Colonic mucosa (tissue), 4 donors: ENCODE measurements around the gene NTM. TPM values are rescaled to one million over a fixed set of nuclear protein-coding genes. Genes with fewer than 3 reads are reported as not detected.

Source experiments
- DNase-seq: peaks from one replicate; pipeline ENCODE4 v3.0.0-alpha.2; 2020
- H3K27ac ChIP-seq: fragments of 200-600 bp; one replicate; pipeline ENCODE4 v1.8.0; 2021
- H3K27me3 ChIP-seq: fragments of 200-600 bp; one replicate; pipeline ENCODE4 v1.8.0; 2021
- H3K36me3 ChIP-seq: fragments of 200-600 bp; one replicate; pipeline ENCODE4 v1.8.0; 2021
- H3K4me1 ChIP-seq: fragments of 200-600 bp; one replicate; pipeline ENCODE4 v1.8.0; 2021; ENCODE audit warnings: mild to moderate bottlenecking
- H3K4me3 ChIP-seq: fragments of 200-600 bp; one replicate; pipeline ENCODE4 v1.8.0; 2021
- H3K9ac ChIP-seq, 2 donors: one replicate each; pipeline ENCODE4 v1.7.0; 2013; ENCODE audit warnings: control low read depth in 2 of 2, low read depth in 2 of 2, low read length in 2 of 2
- H3K9me3 ChIP-seq: fragments of 200-600 bp; one replicate; pipeline ENCODE4 v1.8.0; 2021
- intact Hi-C: fragments of 100-400 bp; cut with DNase I; formaldehyde crosslinking; loops from one replicate; pipeline ENCODE4 v1.14.1; 2022
- total RNA-seq, 2 donors: library from RNA; stranded (reverse); fragmentation: NEBNext Ultra II Directional in 1 of 2; extraction: Animal tissue kit (Norgen Biotek cat#: 25700) in 1 of 2; gene quantifications; one replicate each; pipeline ENCODE4 v1.2.1, GENCODE V29; 2021
- TF ChIP-seq, protein P1 (sequence below): fragments of 200-600 bp; IDR thresholded peaks from one replicate; pipeline ENCODE4 v1.8.0; 2022; ENCODE audit warnings: antibody characterized with exemption, mild to moderate bottlenecking
- donor health status: healthy.
- donor health status: DM: no; HTN: no; CAD: no.
- donor health status: DM: no; HTN: no; CAD: no.

NTM gene
- total RNA-seq, 2 donors from 2014 or later = 1.6 to 2.8 TPM

GRCh38 chr11:131544591-131544990, 174.2 kb downstream of the NTM start:
- H3K4me1 ChIP-seq = no peaks in the 10 kb centered on the region
- intact Hi-C loops = no loop called here
- no peaks in the 10 kb centered on the region for H3K9me3 ChIP-seq
- DNase-seq = no peak
- H3K4me3 ChIP-seq = no peak overlapping the region
- no peaks in the 10 kb centered on the region for H3K36me3 ChIP-seq
- H3K27me3 ChIP-seq = no peaks in the 10 kb centered on the region
- no peak overlapping the region for H3K9ac ChIP-seq
- no peak overlapping the region for H3K27ac ChIP-seq
- TF ChIP-seq, protein P1, sequence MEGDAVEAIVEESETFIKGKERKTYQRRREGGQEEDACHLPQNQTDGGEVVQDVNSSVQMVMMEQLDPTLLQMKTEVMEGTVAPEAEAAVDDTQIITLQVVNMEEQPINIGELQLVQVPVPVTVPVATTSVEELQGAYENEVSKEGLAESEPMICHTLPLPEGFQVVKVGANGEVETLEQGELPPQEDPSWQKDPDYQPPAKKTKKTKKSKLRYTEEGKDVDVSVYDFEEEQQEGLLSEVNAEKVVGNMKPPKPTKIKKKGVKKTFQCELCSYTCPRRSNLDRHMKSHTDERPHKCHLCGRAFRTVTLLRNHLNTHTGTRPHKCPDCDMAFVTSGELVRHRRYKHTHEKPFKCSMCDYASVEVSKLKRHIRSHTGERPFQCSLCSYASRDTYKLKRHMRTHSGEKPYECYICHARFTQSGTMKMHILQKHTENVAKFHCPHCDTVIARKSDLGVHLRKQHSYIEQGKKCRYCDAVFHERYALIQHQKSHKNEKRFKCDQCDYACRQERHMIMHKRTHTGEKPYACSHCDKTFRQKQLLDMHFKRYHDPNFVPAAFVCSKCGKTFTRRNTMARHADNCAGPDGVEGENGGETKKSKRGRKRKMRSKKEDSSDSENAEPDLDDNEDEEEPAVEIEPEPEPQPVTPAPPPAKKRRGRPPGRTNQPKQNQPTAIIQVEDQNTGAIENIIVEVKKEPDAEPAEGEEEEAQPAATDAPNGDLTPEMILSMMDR = no peak

GRCh38 chr11:131546218-131546895, 175.9 kb downstream of the NTM start:
- Histone ChIP-seq H3K27ac (no peak overlapping the region), H3K9ac (no peak overlapping the region), H3K9me3 (no peaks in the 10 kb centered on the region), H3K4me1 (no peaks in the 10 kb centered on the region), H3K27me3 (no peaks in the 10 kb centered on the region), H3K36me3 (no peaks in the 10 kb centered on the region), H3K4me3 (no peak overlapping the region)
- no peak for DNase-seq
- TF ChIP-seq, protein P1 = no peak
- intact Hi-C loops = no loop called here

GRCh38 chr11:131549099-131549498, 178.7 kb downstream of the NTM start:
- no peak overlapping the region for H3K27ac ChIP-seq
- TF ChIP-seq, protein P1 = no peak
- H3K4me3 ChIP-seq = no peak overlapping the region
- intact Hi-C loops = no loop called here
- no peaks in the 10 kb centered on the region for H3K27me3 ChIP-seq
- no peaks in the 10 kb centered on the region for H3K9me3 ChIP-seq
- no peaks in the 10 kb centered on the region for H3K4me1 ChIP-seq
- DNase-seq = no peak
- H3K36me3 ChIP-seq = no peaks in the 10 kb centered on the region
- no peak overlapping the region for H3K9ac ChIP-seq

DNA sequence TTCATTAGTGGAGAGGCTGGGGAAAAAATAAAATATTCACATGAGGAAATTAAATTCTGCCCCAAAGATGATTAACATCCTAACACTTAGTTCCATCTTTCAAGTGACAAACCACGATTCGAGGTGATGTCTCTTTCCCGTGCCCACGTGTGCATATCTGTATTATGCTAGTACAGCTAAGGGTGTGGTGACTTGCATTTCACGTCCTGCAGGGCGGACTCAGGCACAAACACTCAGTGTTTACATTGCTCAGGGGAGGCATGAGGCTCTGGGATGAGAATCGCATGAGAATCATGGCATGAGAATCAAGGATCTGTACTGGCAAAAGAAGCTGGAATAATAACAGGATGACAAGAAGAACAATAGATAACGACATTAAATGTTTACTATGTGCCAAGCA, 179.4 kb downstream of the NTM start:
- TF ChIP-seq, protein P1 = no peak
- no peak for DNase-seq
- H3K4me1 ChIP-seq = no peaks in the 10 kb centered on the region
- no peaks in the 10 kb centered on the region for H3K36me3 ChIP-seq
- intact Hi-C loops = no loop called here
- no peaks in the 10 kb centered on the region for H3K27me3 ChIP-seq
- H3K9me3 ChIP-seq = no peaks in the 10 kb centered on the region
- no peak overlapping the region for H3K27ac ChIP-seq
- no peak overlapping the region for H3K4me3 ChIP-seq
- no peak overlapping the region for H3K9ac ChIP-seq

DNA sequence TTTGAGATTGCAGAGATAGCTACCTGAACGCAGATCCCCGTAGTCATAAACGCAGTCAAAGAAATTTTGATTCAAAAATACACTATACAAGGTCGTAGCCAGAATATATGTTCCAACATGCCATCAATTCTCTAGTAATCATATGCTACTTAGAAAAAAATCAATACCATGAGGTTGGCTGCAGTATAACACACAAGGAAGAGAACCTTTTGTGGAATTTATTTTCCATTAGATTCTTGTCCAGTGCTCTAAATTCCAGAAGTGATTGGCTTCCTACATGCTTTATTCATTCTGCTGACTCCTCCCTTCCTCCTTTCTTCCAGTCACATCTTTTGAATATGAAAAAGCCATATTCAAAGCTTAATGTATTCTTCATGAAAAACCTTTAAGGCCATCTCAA, 189.9 kb downstream of the NTM start:
- Histone ChIP-seq H3K9ac (no peak overlapping the region), H3K4me1 (no peaks in the 10 kb centered on the region), H3K9me3 (no peaks in the 10 kb centered on the region), H3K4me3 (no peak overlapping the region), H3K27ac (no peak overlapping the region), H3K36me3 (no peaks in the 10 kb centered on the region), H3K27me3 (no peaks in the 10 kb centered on the region)
- intact Hi-C loops = no loop called here
- DNase-seq = no peak
- TF ChIP-seq, protein P1 = no peak
